ENCODE measurements around the gene KRT3.

DNA sequence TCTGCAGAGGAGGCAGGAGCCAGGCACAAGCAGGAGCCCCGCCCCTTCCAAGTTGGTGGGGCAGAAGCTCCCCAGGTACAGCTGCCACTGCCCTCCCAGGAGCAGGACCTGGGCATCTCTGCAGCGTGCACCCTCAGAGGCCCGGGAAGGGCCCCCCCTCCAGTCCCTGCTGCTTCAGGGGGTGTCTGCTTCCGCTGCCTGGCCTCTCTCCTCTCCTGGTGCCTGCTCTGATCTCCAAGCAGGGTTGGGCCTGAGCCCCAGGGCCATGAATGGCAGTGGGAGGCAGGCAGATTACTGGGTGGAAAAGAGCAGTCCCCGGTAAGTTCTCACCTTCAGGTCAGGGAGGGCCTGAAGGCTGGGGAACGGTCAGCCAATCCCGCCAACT is 53.7 kb downstream of the KRT3 start:
- TF ChIP-seq POLR2AphosphoS5 (IDR thresholded peaks at IDR 0.05; ENCODE audit: low read depth, low read length) (no peak), SIN3A (IDR thresholded peaks at IDR 0.05; ENCODE audit: borderline replicate concordance, insufficient read depth, low read depth, low read length) (no peak), TCF7L2 (IDR thresholded peaks at IDR 0.05; ENCODE audit: low read depth, low read length) (no peak)
- TF ChIP-seq, protein P1, sequence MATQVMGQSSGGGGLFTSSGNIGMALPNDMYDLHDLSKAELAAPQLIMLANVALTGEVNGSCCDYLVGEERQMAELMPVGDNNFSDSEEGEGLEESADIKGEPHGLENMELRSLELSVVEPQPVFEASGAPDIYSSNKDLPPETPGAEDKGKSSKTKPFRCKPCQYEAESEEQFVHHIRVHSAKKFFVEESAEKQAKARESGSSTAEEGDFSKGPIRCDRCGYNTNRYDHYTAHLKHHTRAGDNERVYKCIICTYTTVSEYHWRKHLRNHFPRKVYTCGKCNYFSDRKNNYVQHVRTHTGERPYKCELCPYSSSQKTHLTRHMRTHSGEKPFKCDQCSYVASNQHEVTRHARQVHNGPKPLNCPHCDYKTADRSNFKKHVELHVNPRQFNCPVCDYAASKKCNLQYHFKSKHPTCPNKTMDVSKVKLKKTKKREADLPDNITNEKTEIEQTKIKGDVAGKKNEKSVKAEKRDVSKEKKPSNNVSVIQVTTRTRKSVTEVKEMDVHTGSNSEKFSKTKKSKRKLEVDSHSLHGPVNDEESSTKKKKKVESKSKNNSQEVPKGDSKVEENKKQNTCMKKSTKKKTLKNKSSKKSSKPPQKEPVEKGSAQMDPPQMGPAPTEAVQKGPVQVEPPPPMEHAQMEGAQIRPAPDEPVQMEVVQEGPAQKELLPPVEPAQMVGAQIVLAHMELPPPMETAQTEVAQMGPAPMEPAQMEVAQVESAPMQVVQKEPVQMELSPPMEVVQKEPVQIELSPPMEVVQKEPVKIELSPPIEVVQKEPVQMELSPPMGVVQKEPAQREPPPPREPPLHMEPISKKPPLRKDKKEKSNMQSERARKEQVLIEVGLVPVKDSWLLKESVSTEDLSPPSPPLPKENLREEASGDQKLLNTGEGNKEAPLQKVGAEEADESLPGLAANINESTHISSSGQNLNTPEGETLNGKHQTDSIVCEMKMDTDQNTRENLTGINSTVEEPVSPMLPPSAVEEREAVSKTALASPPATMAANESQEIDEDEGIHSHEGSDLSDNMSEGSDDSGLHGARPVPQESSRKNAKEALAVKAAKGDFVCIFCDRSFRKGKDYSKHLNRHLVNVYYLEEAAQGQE (IDR thresholded peaks at IDR 0.05; ENCODE audit: insufficient read depth in 1 of 2, low read depth in 2 of 2, low read length in 1 of 2), result no peak
- TF ChIP-seq, protein P2, sequence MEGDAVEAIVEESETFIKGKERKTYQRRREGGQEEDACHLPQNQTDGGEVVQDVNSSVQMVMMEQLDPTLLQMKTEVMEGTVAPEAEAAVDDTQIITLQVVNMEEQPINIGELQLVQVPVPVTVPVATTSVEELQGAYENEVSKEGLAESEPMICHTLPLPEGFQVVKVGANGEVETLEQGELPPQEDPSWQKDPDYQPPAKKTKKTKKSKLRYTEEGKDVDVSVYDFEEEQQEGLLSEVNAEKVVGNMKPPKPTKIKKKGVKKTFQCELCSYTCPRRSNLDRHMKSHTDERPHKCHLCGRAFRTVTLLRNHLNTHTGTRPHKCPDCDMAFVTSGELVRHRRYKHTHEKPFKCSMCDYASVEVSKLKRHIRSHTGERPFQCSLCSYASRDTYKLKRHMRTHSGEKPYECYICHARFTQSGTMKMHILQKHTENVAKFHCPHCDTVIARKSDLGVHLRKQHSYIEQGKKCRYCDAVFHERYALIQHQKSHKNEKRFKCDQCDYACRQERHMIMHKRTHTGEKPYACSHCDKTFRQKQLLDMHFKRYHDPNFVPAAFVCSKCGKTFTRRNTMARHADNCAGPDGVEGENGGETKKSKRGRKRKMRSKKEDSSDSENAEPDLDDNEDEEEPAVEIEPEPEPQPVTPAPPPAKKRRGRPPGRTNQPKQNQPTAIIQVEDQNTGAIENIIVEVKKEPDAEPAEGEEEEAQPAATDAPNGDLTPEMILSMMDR (IDR thresholded peaks at IDR 0.05), result no peak

Measured in Panc1 (cell line).